ENCODE data around the gene PHACTR1.

The PHACTR1 gene

GRCh38 chr6:13032566-13032965 is 316.0 kb downstream of the PHACTR1 start:
- DNase-seq (ENCODE audit: extremely low read depth, low read depth), result no peak
- TF ChIP-seq CTCF (IDR thresholded peaks at IDR 0.05; ENCODE audit: low read depth, low read length), result no peak

GRCh38 chr6:13033145-13033544 is 316.6 kb downstream of the PHACTR1 start:
- TF ChIP-seq CTCF (IDR thresholded peaks at IDR 0.05; ENCODE audit: low read depth, low read length), result no peak
- DNase-seq (ENCODE audit: extremely low read depth, low read depth), result no peak

- TF ChIP-seq CTCF (IDR thresholded peaks at IDR 0.05; ENCODE audit: low read depth, low read length), result no peak
Measured at GRCh38 chr6:13034316-13034715, 317.7 kb downstream of the PHACTR1 start.

GRCh38 chr6:13035606-13036005 is 319.0 kb downstream of the PHACTR1 start:
- DNase-seq (ENCODE audit: extremely low read depth, low read depth), result no peak
- no peak for TF ChIP-seq CTCF (IDR thresholded peaks at IDR 0.05; ENCODE audit: low read depth, low read length)

More at GRCh38 chr6:13034316-13034715, 317.7 kb downstream of the PHACTR1 start:
- DNase-seq (ENCODE audit: extremely low read depth, low read depth), result no peak

- no peak for TF ChIP-seq CTCF (IDR thresholded peaks at IDR 0.05; ENCODE audit: low read depth, low read length)
- DNase-seq (ENCODE audit: extremely low read depth, low read depth), result no peak
Measured at GRCh38 chr6:13038315-13038714, 321.7 kb downstream of the PHACTR1 start.

- no peak for DNase-seq (ENCODE audit: extremely low read depth, low read depth)
Measured at GRCh38 chr6:13038741-13039190, 322.2 kb downstream of the PHACTR1 start.

GRCh38 chr6:13044390-13044789 is 327.8 kb downstream of the PHACTR1 start:
- no peak for DNase-seq (ENCODE audit: extremely low read depth, low read depth)
- TF ChIP-seq CTCF (IDR thresholded peaks at IDR 0.05; ENCODE audit: low read depth, low read length), result no peak

More at GRCh38 chr6:13038741-13039190, 322.2 kb downstream of the PHACTR1 start:
- no peak for TF ChIP-seq CTCF (IDR thresholded peaks at IDR 0.05; ENCODE audit: low read depth, low read length)
